IMR-90 (cell line): ENCODE measurements around the gene BTBD6. TPM values are rescaled to one million over a fixed set of nuclear protein-coding genes. Genes with fewer than 3 reads are reported as not detected.

ENCODE experiments used
- ATAC-seq: fragments of 200-7000 bp; cut with Tn5 transposase; 2 replicates; pipeline ENCODE4 v1.9.1; 2020; ENCODE audit warnings: low read depth, mild to moderate bottlenecking, moderate library complexity
- BruUV-seq: library from RNA; stranded (reverse); fragments of 400-500 nt; replicated peaks from 2 replicates; lab custom pipeline; 2021; lab: Mats Ljungman, UMichigan
- CTCF ChIA-PET: fragments of 300-600 bp; formaldehyde crosslinking; extraction: SDS; loops from one replicate; lab custom pipeline; 2021; ENCODE audit warnings: antibody characterized with exemption; lab: Yijun Ruan, JAX
- POLR2A ChIA-PET: fragments of 300-600 bp; sonication (Branson Sonifier 250); formaldehyde crosslinking; loops from one replicate; lab custom pipeline; 2022; ENCODE audit warnings: antibody characterized with exemption; ENCODE audit not compliant: unreplicated experiment; lab: Charles Lee
- DNase-seq: peaks from one replicate; pipeline ENCODE4 v3.0.0; 2013
- H2AFZ ChIP-seq: replicated peaks from 2 replicates; pipeline ENCODE3; 2013; ENCODE audit warnings: low read length, mild to moderate bottlenecking; ENCODE audit not compliant: poor library complexity
- H2AK5ac ChIP-seq: 2 replicates; pipeline ENCODE4 v1.6.1; 2013; ENCODE audit warnings: low read depth, low read length, inconsistent platforms
- H2AK9ac ChIP-seq: replicated peaks from 2 replicates; pipeline ENCODE3; 2013; ENCODE audit warnings: mild to moderate bottlenecking, low read depth, low read length, moderate library complexity; ENCODE audit not compliant: poor library complexity
- H2BK120ac ChIP-seq: 2 replicates; pipeline ENCODE4 v1.6.1; 2013; ENCODE audit warnings: low read depth, low read length, inconsistent platforms
- H2BK15ac ChIP-seq: 3 replicates; pipeline ENCODE4 v1.6.1; 2013; ENCODE audit warnings: low read depth, low read length, inconsistent platforms
- H2BK20ac ChIP-seq: 2 replicates; pipeline ENCODE4 v1.6.1; 2013; ENCODE audit warnings: low read depth, mild to moderate bottlenecking, inconsistent platforms, low read length, moderate library complexity
- H2BK5ac ChIP-seq: 2 replicates; pipeline ENCODE4 v1.6.1; 2013; ENCODE audit warnings: mild to moderate bottlenecking, low read depth, low read length, inconsistent platforms; ENCODE audit not compliant: poor library complexity, severe bottlenecking
- H3K14ac ChIP-seq: replicated peaks from 2 replicates; pipeline ENCODE4 v1.6.1; 2013; ENCODE audit warnings: low read depth, low read length, inconsistent platforms
- H3K18ac ChIP-seq: 2 replicates; pipeline ENCODE4 v1.6.1; 2013; ENCODE audit warnings: low read depth, low read length, control low read depth
- H3K23ac ChIP-seq: 2 replicates; pipeline ENCODE4 v1.6.1; 2013; ENCODE audit warnings: low read depth, low read length, inconsistent platforms
- H3K27ac ChIP-seq: 2 replicates; pipeline ENCODE4 v1.5.1; 2013; ENCODE audit warnings: mild to moderate bottlenecking, control low read depth, low read length; ENCODE audit not compliant: insufficient read depth
- H3K27me3 ChIP-seq: 2 replicates; pipeline ENCODE4 v1.6.1; 2013; ENCODE audit warnings: low read length; ENCODE audit not compliant: control insufficient read depth, insufficient read depth
- H3K36me3 ChIP-seq: 2 replicates; pipeline ENCODE4 v1.6.1; 2013; ENCODE audit warnings: low read length, mixed read lengths; ENCODE audit not compliant: control insufficient read depth, insufficient read depth
- H3K4ac ChIP-seq: 2 replicates; pipeline ENCODE4 v1.6.1; 2013; ENCODE audit warnings: low read depth, low read length, inconsistent platforms
- H3K4me1 ChIP-seq: 2 replicates; pipeline ENCODE4 v1.6.1; 2013; ENCODE audit warnings: low read length, mixed read lengths; ENCODE audit not compliant: control insufficient read depth, insufficient read depth
- H3K4me2 ChIP-seq: 2 replicates; pipeline ENCODE4 v1.6.1; 2013; ENCODE audit warnings: low read depth, mild to moderate bottlenecking, control low read depth, low read length, moderate library complexity
- H3K4me3 ChIP-seq: 2 replicates; pipeline ENCODE4 v1.5.1; 2013; ENCODE audit warnings: low read depth, mild to moderate bottlenecking, control low read depth, low read length, moderate library complexity; ENCODE audit not compliant: insufficient read depth
- H3K56ac ChIP-seq: 2 replicates; pipeline ENCODE4 v1.6.1; 2013; ENCODE audit warnings: low read length, inconsistent platforms; ENCODE audit not compliant: insufficient read depth; ENCODE audit errors: extremely low read depth
- H3K79me1 ChIP-seq, 2 experiments: 2 replicates each; pipeline ENCODE4 v1.6.1; 2013; ENCODE audit warnings: low read length in 2 of 2, inconsistent platforms in 1 of 2, low read depth in 1 of 2
- H3K9ac ChIP-seq: 2 replicates; pipeline ENCODE4 v1.6.1; 2013; ENCODE audit warnings: low read depth, low read length, control low read depth
- H3K9me1 ChIP-seq: 2 replicates; pipeline ENCODE4 v1.6.1; 2013; ENCODE audit warnings: low read length, inconsistent platforms; ENCODE audit not compliant: insufficient read depth
- H3K9me3 ChIP-seq: 2 replicates; pipeline ENCODE4 v1.6.1; 2013; ENCODE audit warnings: low read length; ENCODE audit not compliant: control insufficient read depth, insufficient read depth
- H4K20me1 ChIP-seq: 2 replicates; pipeline ENCODE4 v1.6.1; 2013; ENCODE audit warnings: low read length, inconsistent platforms; ENCODE audit not compliant: insufficient read depth
- H4K5ac ChIP-seq: 2 replicates; pipeline ENCODE4 v1.6.1; 2013; ENCODE audit warnings: mild to moderate bottlenecking, low read depth, low read length, control low read depth
- H4K8ac ChIP-seq, 2 experiments: 2 replicates each; pipeline ENCODE4 v1.6.1; 2013; ENCODE audit warnings: low read depth in 2 of 2, low read length in 2 of 2, control low read depth in 1 of 2, inconsistent platforms in 1 of 2
- H4K91ac ChIP-seq: 2 replicates; pipeline ENCODE4 v1.6.1; 2013; ENCODE audit warnings: low read depth, low read length, inconsistent platforms; ENCODE audit not compliant: insufficient read depth
- ELK1 ChIP-seq: fragments of 150-350 bp; IDR thresholded peaks from 2 replicates; pipeline ENCODE4 v1.6.1; 2016; ENCODE audit warnings: low read depth, mild to moderate bottlenecking, low read length, moderate library complexity, borderline replicate concordance
- MAZ ChIP-seq: IDR thresholded peaks from 2 replicates; pipeline ENCODE4 v1.6.1; 2012; ENCODE audit warnings: low read depth, mild to moderate bottlenecking, low read length, improper control_type of control experiment, moderate library complexity, borderline replicate concordance
- RAD21 ChIP-seq: IDR thresholded peaks from 2 replicates; pipeline ENCODE4 v1.6.1; 2012; ENCODE audit warnings: low read length, improper control_type of control experiment
- RCOR1 ChIP-seq: IDR thresholded peaks from 2 replicates; pipeline ENCODE4 v1.6.1; 2012; ENCODE audit warnings: mild to moderate bottlenecking, low read length, improper control_type of control experiment; ENCODE audit not compliant: insufficient replicate concordance
- WGBS, 2 experiments: methylation state at CpG; one replicate each; pipeline versions ENCODE4 v1.1.5 to v1.1.7; 2013; ENCODE audit warnings: missing lambda C conversion rate in 2 of 2; ENCODE audit not compliant: insufficient read length in 1 of 2; ENCODE audit errors: extremely low coverage in 2 of 2; 5-methylcytosine and 5-hydroxymethylcytosine counted together
- dilution Hi-C: fragments of 300-500 bp; cut with HindIII; formaldehyde crosslinking; loops from one replicate; pipeline ENCODE4 v1.14.3; 2018; ENCODE audit warnings: low sequenced_read_pairs; ENCODE audit not compliant: unreplicated experiment
- in situ Hi-C: fragments of 300-500 bp; cut with MboI; formaldehyde crosslinking; loops from 3 replicates; pipeline ENCODE4 v1.14.3; 2019; ENCODE audit warnings: low sequenced_read_pairs, inconsistent platforms, mixed read lengths
- intact Hi-C: fragments of 100-400 bp; cut with micrococcal nuclease; formaldehyde crosslinking; loops from 2 replicates; pipeline ENCODE4 v1.10.0; 2022
- polyA plus RNA-seq, 3 experiments: library from polyadenylated mRNA; depleted of rRNA; stranded (reverse); fragments of >200 nt; gene quantifications; 2 replicates each; pipeline ENCODE4 v1.2.3, GENCODE V29; 2012; ENCODE audit warnings: low replicate concordance in 1 of 3
- total RNA-seq: library from RNA; depleted of rRNA; stranded (reverse); fragments of >200 nt; gene quantifications from 2 replicates; pipeline ENCODE4 v1.2.3, GENCODE V29; 2012

BTBD6 gene
- total and polyA plus RNA-seq, 2 of the 4 experiments (the other 2 are of a cell fraction): 33.9 to 43.9 TPM

- Histone ChIP-seq H3K4me3 (no peak overlapping the region), H4K91ac (no peak overlapping the region), H3K14ac (no peak overlapping the region), H3K56ac (no peak overlapping the region), H2BK20ac (no peak overlapping the region), H3K36me3 (no peaks in the 10 kb centered on the region), H2BK120ac (no peak overlapping the region), H3K4ac (no peak overlapping the region), H4K20me1 (peaks cover 9% of the 10 kb centered on the region), H3K27ac (no peak overlapping the region), H4K5ac (no peak overlapping the region), H3K18ac (no peak overlapping the region), H3K4me1 (peaks cover 1% of the 10 kb centered on the region; the same call in 1 of the 2 replicates), H2BK5ac (no peak overlapping the region), H3K27me3 (peaks cover 7% of the 10 kb centered on the region), H2AFZ (no peak overlapping the region), H2BK15ac (no peak overlapping the region), H2AK9ac (no peak overlapping the region), H3K9ac (no peak overlapping the region), H3K9me1 (no peaks in the 10 kb centered on the region), H3K4me2 (no peak overlapping the region), H3K23ac (no peak overlapping the region), H4K8ac (no peak overlapping the region), H2AK5ac (no peak overlapping the region), H3K9me3 (no peaks in the 10 kb centered on the region), H3K79me1 (no peaks in the 10 kb centered on the region)
- BruUV-seq: no TSS peak
- ChIA-PET CTCF (interaction anchor here (0.6 to 0.7 kb wide), 3 partner anchors 15 to 263 kb away, joined by 3 read pairs; no protein-coding TSS in a partner anchor), POLR2A (no interaction called here)
- TF ChIP-seq ELK1 (no peak), RAD21 (no peak), MAZ (no peak), RCOR1 (no peak)
- no CpG with 5 or more reads among the region's 6 CpGs for WGBS, 2 experiments
- dilution Hi-C loops (no loop called here), intact Hi-C loops (loop anchor here (1.0 kb wide), 3 partner anchors 78 to 149 kb away; no protein-coding TSS in a partner anchor), in situ Hi-C loops (loop anchor here (5.0 kb wide), 1 partner anchor 79 kb away; no protein-coding TSS in a partner anchor)
- DNase-seq: no peak
- ATAC-seq: no peak
Measured at GRCh38 chr14:105203701-105204100, 44.6 kb upstream of the BTBD6 start.
